HG03571 (cell line): Measurements from ENCODE around the gene PPA1.
"Not testable (repeated sequence)": the region's sequence is repeated elsewhere in the genome, so short reads cannot be mapped to it uniquely, and the experiment has no call there.

Source experiments
- ATAC-seq: cut with Tn5 transposase; IDR thresholded peaks from one replicate; pipeline ENCODE4 v1.9.1; 2021; ENCODE audit not compliant: unreplicated experiment

PPA1 gene

DNA sequence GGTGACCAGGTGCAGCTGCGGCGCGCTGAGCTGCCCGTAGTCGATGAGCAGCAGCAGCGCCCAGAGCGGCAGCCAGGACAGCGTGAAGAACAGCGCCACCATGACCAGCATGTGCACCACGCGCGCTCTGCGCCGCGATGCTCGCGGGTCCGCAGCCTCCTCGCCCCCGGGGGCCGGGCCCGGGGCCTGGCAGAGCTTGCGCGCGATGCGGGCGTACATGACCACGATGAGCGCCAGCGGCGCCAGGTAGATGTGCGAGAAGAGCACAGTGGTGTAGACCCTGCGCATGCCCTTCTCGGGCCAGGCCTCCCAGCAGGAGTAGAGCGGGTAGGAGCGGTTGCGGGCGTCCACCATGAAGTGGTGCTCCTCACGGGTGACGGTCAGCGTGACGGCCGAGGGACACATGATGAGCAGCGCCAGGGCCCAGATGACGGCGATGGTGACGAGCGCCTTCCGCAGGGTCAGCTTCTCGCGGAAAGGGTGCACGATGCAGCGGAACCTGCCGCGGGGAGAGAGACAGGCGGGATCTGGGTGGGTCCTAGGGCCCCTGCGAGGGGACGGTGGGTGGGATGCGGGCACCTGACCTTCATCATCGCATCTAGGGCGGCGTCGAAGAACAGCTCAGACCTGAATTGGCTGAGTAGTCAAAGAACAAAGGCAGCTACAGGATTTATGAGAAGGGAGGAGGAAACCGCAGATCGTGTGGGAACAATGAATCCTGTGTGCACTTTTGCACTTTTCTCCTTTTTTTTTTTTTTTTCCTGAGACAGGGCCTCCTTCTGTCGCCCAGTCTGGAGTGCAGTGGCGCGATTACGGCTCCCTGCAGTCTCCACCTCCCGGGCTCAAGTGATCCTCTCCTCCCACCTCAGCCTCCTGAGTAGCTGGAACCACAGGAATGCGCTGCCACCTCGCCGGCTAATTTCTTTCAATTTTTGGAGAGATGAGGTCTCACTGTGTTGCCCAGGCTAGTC is 22.4 kb upstream of the PPA1 start:
- ATAC-seq: no peak

DNA sequence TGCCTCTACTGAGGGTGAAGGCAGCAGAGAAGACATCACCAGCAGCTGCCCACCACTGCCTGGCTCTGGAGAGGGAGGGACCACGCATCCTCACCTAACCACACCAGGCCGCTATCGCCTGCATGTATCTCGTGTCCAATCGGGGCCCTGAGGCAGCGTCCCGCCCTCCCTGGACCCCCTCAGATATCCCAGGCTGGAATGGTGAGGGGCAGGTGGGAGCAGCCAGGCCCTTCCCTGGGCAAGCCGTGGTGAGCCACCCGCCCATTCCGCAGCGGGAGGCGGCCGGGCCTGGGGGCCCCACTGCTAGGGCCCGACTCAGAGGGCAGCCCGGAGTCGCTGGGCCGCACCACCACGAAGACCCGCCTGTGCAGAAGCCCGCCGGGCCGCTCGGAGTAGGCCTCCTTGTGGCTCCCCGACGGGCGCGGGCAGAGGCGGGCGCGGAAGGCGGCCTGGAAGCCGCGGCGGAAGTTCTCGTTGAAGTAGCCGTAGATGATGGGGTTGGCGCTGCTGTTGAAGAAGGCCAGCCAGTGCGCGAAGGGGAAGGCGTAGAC is 21.6 kb upstream of the PPA1 start:
- ATAC-seq: no peak

DNA sequence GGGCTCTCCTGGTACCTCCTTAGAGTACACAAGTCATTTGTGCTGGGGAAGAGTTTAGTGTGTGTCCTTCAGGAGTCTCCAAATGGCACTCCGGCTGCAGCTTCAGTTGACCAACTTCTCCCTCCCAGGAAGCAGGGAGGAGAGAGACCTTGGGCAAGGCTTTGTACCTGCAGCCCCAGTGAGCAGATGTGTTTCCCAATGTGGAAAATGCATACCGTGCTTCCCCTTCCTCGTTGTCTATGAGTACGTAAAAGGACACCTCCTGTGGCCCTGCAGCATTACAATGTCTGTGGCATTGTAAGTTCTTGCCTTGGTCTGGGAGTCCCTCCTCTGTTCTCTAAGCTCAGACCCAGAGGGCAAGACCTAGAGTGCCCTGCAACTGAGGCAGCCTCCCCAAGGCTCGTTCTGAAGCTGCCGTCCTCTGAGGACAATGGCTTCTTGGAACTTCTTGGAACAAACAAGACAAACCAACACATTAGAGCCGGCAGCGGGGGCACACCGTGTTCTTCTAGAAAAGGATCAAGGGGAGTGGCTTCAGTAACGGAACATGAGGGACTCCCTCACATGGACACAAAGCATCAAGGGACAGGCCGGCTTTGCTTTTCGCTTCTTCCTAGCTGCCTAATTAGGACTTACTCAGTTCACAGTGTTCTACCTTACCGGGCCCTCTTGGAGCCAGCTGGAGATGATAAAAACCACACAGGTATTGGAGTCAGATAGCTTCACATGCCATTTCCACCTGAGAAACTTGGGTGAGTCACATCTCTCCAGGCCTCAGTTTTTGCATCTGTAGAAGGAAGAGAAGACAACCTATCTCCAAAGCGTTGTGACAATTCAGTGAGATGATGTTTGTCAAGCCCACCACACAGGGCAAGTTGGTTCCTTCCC is 20.9 kb upstream of the PPA1 start:
- ATAC-seq: no peak

DNA sequence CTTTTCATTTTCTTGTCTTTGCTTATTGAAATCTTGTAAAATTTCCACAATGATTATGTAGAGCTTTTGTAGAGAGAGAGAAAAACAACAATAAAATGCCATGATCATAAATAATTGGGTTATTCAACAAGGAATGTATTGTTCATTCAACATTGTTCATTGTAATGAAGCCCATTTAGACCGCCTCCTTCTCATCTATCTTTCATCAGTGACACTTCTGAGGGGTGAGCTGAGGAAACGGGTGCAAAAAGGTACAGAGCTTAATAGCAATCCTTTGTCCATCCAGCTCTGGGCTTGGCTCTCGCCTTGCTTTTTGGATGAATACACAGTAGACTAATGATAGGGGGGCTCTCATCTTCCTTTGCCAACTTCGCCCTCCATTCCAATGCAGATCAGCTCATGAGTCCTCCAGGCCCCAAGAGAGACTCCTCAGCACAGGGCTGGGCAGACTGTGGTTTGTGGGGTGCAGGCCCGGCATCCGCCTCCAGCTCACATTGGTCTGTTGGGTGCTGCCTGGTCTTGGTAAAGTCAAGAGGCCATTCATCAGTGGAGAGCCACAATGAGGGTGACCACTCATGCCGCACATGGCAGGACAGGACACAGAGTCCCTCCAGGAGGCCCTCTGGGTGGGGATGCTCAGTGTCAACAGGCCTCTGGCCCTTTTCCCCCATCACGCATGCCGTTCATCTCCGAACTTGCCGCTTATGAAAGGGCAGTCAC is 17.9 kb upstream of the PPA1 start:
- no peak for ATAC-seq

DNA sequence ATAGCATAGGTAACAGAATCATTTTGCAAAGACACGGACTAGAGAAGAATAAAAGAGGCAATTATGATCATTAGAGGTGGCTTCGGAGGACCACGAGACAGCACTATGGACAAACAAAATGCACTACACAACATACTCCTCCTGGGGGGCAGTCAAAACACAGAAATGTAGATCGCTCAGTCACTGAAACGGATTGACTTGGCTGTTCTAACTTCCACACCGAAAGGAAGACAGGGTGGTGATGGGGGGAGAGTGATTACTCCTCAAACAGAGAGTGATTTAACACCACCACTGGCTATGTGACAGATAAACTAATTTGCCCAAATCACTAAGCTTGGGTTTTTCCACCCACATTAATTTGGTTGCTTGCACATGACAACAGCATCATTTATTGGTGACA is 14.1 kb upstream of the PPA1 start:
- no peak for ATAC-seq

DNA sequence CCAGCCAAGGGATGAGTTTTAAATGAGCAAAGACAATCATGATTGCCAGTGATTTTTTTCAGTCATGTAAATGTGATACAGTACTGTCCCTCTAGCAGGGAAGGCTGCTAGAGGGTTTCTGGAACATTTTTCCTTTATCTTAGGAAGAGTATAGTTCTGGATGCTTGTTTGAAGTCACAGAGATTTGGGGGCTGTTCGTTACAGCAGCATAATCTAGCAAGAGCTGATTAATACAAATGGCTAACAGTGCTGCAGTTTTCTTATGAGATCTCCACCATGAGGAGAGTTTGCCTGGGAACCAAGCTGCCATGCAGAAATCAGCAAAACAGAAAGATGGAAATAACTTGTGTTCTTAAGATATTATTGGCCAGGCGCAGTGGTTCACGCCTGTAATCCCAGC is 7.9 kb upstream of the PPA1 start:
- ATAC-seq: no peak

DNA sequence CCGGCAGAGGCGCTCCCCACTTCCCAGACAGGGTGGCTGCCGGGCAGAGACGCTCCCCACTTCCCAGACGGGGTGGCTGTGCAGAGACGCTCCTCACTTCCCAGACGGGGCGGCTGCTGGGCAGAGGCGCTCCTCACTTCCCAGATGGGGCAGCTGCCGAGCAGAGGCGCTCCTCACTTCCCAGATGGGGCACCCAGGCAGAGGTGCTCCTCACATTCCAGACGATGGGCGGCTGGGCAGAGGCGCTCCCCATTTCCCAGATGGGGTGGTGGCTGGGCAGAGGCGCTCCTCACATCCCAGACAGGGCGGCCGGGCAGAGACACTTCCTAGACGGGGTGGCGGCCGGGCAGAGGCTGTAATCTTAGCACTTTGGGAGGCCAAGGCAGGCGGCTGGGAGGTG is 6.8 kb upstream of the PPA1 start:
- not testable (repeated sequence) for ATAC-seq

DNA sequence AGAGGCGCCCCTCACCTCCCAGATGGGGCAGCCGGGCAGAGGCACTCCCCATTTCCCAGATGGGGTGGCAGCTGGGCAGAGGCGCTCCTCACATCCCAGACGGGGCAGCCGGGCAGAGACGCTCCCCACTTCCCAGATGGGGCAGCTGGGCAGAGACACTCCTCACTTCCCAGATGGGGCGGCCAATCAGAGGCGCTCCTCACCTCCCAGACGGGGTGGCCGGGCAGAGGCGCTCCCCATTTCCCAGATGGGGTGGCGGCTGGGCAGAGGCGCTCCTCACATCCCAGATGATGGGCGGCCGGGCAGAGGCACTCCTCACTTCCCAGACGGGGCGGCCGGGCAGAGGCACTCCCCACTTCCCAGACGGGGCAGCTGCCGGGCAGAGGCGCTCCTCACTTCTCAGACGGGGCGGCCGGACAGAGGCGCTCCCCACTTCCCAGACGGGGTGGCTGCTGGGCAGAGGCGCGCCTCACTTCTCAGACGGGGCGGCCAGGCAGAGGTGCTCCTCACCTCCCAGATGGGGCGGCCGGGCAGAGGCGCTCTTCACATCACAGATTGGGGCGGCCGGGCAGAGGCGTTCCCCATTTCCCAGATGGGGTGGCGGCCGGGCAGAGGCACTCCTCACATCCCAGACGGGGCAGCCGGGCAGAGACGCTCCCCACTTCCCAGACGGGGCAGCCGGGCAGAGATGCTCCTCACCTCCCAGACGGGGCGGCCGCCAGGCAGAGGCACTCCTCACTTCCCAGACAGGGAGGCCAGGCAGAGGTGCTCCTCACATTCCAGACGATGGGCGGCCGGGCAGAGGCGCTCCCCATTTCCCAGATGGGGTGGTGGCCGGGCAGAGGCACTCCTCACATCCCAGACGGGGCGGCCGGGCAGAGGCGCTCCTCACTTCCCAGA is 6.1 kb upstream of the PPA1 start:
- ATAC-seq: not testable (repeated sequence)

DNA sequence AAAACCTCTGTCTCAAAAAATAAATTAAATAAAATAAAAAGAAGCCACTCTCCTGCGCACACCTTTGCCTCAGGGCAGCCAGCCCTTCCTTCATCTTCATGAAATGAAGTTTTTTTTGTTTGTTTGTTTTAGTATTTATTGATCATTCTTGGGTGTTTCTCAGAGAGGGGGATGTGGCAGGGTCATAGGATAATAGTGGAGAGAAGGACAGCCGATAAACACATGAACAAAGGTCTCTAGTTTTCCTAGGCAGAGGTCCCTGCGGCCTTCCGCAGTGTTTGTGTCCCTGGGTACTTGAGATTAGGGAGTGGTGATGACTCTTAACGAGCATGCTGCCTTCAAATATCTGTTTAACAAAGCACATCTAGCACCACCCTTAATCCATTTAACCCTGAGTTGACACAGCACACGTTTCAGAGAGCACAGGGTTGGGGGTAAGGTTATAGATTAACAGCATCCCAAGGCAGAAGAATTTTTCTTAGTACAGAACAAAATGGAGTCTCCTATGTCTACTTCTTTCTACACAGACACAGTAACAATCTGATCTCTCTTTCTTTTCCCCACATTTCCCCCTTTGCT is 4.8 kb upstream of the PPA1 start:
- ATAC-seq: not testable (repeated sequence)

DNA sequence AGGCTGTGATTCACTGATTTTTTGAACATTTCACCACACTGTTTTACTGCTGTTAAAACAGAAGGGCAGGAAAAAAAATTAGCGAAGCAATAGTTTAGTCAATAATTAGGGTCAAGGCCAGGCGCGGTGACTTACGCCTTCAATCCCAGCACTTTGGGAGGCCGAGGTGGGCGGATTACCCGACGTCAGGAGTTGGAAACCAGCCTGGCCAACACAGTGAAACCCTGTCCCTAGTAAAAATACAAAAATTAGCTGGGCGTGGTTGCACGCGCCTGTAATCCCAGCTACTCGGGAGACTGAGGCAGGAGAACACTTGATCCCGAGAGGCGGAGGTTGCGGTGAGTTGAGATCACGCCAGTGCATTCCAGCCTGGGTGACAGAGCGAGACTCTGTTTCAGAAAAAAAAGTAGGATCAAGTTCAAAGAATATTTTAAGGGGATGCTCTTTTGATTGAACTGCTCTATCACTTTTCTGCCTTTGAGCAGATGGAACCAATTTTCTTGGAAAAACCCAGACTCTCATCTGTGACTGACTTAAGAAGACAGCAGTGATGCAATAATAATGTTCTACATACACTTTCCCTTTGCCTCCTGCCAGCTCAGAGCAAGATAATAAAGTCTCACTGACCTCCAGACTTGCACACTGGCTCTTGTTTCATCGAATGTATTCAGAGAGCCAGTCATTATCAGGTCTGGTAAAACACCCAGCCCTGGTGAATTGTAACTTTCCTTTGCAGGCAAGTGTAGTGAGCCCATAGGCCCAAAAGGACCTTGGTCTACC is 1.6 kb upstream of the PPA1 start:
- no peak for ATAC-seq

DNA sequence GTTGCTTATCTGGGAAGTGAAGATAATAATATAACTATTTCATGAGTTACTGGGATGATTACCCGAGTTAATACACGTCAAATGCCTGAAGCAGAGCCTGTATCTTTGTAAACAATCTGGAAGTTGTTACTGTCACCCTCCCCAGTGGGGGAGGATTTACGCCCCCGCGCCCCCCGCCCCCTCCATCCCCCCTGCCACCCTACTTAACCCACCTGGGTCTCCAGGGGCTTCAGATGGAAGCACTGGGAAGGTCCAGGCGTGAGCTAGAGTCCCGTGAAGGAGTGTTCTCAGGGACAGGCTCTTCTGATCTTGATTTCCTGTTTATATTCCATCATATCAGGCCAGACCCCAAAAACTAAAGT is 691 bp upstream of the PPA1 start:
- no peak for ATAC-seq

DNA sequence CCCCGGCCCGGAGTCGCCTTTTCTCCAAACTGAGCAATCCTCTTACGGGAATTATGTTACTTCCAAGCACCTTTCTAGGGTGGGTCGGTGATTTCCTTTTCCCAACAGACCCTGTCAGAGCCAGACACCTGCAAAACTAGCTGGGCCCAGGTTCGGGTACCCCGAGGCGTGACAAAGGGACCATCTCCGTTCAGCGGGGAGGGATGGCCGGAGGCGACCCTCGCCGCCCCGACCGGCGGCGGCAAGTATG is 445 bp downstream of the PPA1 start:
- ATAC-seq: no peak

DNA sequence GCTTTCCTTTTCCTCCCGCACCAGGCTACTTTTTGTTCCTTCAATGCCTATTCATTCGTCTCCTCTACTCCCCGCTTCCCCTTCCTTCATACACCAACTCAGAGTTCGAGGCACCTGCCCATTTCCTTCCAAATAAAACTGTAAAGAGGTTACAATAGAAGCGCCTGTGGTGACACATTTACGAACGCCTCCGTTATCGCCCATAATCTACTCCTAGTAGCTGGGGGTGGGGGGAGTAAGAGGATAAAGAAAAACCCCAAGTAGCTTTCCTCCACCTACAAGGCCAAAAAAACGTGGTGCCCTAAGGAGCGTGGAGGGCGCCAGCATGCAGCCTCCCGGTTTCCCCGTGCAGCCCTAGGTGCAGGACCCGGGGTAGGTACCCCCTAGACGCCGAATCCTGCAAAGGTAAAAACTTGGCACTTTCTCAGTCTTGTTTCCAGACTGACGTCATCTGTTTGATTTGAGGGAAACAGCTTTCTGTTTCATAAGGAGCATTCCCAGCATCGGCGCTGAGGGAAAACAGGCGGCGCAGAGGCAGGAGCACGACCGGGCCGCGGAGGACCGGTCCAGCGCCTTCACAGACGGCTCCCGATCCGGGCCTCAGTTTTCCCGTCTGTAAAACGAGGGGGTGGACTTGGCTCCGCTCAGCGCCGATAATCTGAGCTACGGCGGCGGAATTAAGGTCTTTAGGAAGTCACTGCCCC is 922 bp downstream of the PPA1 start:
- no peak for ATAC-seq

DNA sequence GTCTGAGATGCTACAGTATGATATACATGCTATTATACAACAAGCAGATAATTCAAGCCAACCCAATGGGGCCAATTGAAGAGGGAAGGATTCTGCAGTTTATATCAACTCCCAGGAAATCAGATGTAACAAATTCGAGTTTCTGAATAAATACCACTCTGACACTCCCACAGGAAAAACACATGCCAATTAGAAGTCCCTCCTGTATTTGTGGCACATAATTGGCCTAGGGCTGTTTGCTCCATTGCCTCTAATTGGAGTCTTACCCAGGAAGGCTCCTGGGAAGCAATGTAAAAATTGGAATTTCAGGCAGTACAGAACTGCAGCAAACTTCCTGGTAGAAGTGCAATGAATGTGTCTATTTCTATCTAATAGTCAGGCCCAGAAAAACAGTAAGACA is 4.7 kb downstream of the PPA1 start:
- ATAC-seq: no peak

DNA sequence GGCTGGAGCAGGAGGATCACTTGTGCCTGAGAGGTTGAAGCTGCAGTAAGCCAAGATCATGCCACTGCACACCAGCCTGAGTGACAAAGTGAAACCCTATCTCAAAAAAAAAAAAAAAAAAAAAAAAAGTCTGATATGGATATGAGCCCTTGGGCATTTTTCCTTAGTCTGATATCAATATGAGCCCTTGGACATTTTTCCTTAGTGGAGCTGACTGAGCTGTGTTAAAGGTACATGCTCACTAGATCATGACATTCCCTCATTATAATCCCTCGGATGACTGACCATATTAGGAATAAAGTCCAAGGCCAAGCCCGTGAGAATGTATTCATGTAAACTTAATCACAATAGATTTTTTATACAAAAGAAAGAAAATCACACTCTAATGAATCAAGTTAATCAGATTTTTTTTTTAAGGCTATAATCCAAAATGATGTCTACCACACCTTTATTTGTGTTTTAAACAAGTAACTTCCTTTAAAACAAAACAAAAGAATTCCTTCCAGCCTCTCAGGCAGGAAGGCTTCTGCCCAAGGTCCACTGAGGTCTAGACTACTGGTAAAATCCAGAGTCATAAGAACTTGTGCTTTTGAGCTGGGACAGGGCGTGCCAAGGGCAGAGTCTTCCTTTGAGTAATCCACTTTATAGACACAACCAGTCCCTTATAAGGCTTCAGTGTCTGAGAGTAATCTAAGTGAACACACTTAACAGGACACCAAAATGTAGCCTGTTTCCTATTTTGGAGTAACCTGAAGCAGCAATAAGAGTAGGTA is 5.5 kb downstream of the PPA1 start:
- ATAC-seq: no peak

DNA sequence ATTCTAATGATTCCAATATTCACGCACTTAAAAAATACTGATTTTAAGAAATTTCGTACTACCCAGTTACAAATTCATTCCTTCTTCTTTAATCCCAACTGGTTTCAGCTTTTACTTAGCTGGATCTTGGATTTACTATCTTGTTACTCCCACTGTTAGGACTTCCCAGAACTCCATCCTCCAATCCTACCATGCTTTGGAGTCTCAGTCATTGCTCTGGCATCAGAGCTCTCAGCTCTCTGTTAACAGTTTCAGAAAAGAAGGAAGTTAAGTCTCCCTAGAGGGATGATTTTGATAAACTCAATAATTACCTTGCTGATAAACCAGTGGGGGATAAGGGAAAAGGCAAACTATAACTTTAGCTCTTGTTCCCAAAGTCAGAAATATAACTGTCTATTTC is 9.5 kb downstream of the PPA1 start:
- no peak for ATAC-seq

DNA sequence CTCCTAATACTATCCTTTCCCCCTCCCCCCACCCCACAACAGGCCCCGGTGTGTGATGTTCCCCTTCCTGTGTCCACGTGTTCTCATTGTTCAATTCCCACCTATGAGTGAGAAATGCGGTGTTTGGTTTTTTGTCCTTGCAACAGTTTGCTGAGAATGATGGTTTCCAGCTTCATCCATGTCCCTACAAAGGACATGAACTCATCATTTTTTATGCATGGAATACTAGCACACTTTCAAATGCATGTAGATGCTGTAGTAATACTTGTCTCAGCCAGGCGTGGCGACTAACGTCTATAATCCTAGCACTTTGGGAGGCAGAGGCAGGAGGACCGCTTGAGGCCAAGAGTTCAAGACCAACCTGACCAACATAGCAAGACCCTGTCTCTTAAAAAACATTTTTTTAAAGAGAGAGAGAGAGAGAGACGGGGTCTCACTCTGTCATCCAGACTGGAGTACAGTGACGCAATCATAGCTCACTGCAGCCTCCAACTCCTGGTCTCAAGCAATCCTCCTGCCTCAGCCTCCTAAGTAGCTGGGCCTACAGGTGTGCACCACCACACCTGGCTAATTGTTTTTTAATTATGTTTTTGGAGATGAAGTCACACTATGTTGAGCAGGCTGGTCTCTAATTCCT is 10.3 kb downstream of the PPA1 start:
- ATAC-seq: not testable (repeated sequence)
